Measurements from ENCODE around the gene CLECL1.

DNA sequence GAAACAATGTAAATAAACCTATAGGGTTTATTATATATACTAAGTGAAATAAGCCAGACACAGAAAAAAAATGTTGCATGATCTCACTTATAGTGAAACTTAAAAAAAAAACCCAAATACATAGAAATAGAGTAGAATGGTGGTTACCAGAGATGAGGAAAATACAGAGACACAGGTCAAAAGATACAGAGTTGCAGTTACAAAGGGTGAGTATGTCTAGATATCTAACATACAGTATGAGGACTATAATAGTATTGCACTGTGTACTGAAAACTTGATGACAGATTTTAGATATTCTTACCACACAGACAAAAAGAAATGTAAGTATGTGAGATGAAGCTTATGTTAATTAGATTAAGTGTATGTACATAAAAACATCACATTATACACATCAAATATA lies 35.3 kb downstream of the CLECL1 start:
- no peak for TF ChIP-seq EGR1 (IDR thresholded peaks at IDR 0.05; ENCODE audit: low read depth in 2 of 2)
- TF ChIP-seq, protein P1, sequence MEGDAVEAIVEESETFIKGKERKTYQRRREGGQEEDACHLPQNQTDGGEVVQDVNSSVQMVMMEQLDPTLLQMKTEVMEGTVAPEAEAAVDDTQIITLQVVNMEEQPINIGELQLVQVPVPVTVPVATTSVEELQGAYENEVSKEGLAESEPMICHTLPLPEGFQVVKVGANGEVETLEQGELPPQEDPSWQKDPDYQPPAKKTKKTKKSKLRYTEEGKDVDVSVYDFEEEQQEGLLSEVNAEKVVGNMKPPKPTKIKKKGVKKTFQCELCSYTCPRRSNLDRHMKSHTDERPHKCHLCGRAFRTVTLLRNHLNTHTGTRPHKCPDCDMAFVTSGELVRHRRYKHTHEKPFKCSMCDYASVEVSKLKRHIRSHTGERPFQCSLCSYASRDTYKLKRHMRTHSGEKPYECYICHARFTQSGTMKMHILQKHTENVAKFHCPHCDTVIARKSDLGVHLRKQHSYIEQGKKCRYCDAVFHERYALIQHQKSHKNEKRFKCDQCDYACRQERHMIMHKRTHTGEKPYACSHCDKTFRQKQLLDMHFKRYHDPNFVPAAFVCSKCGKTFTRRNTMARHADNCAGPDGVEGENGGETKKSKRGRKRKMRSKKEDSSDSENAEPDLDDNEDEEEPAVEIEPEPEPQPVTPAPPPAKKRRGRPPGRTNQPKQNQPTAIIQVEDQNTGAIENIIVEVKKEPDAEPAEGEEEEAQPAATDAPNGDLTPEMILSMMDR (IDR thresholded peaks at IDR 0.05; ENCODE audit: low read depth, low read length, missing input control) = no peak
- TF ChIP-seq HNF4G (IDR thresholded peaks at IDR 0.05) = no peak
- TF ChIP-seq RAD21 (IDR thresholded peaks at IDR 0.05) = no peak
- TF ChIP-seq, protein P2, sequence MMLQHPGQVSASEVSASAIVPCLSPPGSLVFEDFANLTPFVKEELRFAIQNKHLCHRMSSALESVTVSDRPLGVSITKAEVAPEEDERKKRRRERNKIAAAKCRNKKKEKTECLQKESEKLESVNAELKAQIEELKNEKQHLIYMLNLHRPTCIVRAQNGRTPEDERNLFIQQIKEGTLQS (IDR thresholded peaks at IDR 0.05) = no peak
- TF ChIP-seq FOXA1 (IDR thresholded peaks at IDR 0.05) = no peak
- TF ChIP-seq, protein P3, sequence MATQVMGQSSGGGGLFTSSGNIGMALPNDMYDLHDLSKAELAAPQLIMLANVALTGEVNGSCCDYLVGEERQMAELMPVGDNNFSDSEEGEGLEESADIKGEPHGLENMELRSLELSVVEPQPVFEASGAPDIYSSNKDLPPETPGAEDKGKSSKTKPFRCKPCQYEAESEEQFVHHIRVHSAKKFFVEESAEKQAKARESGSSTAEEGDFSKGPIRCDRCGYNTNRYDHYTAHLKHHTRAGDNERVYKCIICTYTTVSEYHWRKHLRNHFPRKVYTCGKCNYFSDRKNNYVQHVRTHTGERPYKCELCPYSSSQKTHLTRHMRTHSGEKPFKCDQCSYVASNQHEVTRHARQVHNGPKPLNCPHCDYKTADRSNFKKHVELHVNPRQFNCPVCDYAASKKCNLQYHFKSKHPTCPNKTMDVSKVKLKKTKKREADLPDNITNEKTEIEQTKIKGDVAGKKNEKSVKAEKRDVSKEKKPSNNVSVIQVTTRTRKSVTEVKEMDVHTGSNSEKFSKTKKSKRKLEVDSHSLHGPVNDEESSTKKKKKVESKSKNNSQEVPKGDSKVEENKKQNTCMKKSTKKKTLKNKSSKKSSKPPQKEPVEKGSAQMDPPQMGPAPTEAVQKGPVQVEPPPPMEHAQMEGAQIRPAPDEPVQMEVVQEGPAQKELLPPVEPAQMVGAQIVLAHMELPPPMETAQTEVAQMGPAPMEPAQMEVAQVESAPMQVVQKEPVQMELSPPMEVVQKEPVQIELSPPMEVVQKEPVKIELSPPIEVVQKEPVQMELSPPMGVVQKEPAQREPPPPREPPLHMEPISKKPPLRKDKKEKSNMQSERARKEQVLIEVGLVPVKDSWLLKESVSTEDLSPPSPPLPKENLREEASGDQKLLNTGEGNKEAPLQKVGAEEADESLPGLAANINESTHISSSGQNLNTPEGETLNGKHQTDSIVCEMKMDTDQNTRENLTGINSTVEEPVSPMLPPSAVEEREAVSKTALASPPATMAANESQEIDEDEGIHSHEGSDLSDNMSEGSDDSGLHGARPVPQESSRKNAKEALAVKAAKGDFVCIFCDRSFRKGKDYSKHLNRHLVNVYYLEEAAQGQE (IDR thresholded peaks at IDR 0.05) = no peak
- no peak for TF ChIP-seq HNF4A (conservative IDR thresholded peaks at IDR 0.05)
- no peak for TF ChIP-seq SP1 (IDR thresholded peaks at IDR 0.05)
- no peak for TF ChIP-seq TAF1 (conservative IDR thresholded peaks at IDR 0.05)
- TF ChIP-seq YY1 (IDR thresholded peaks at IDR 0.05) = no peak
- no peak for TF ChIP-seq GABPA (IDR thresholded peaks at IDR 0.05 in 1 of 2, conservative IDR thresholded peaks at IDR 0.05 in 1 of 2)

All from liver (tissue), 3 donors.